GM23338 (cell line): ENCODE data around the gene CEBPE. TPM values are rescaled to one million over a fixed set of nuclear protein-coding genes. Genes with fewer than 3 reads are reported as not detected.

Experiments
- ATAC-seq: fragments of 200-7000 bp; cut with Tn5 transposase; 3 replicates; pipeline ENCODE4 v1.9.1; 2020
- DNase-seq: peaks from one replicate; pipeline ENCODE4 v3.0.0-alpha.2; 2015; ENCODE audit warnings: low spot score
- H2AFZ ChIP-seq: fragments of 200-600 bp; sonication (generic); 2 replicates; pipeline ENCODE4 v1.8.0; 2016; ENCODE audit warnings: antibody characterized with exemption, mild to moderate bottlenecking, moderate library complexity
- H3F3A ChIP-seq: fragments of 200-600 bp; sonication (generic); replicated peaks from 2 replicates; pipeline ENCODE4 v1.8.0; 2017; ENCODE audit warnings: antibody characterized with exemption, mixed run types, low read depth
- H3K27ac ChIP-seq: fragments of 200-600 bp; sonication (generic); 2 replicates; pipeline ENCODE4 v1.6.1; 2016; ENCODE audit warnings: low read depth
- H3K27me3 ChIP-seq: fragments of 200-600 bp; sonication (generic); 2 replicates; pipeline ENCODE4 v1.8.0; 2016; ENCODE audit warnings: mild to moderate bottlenecking, mixed run types, moderate library complexity; ENCODE audit not compliant: insufficient read depth
- H3K36me3 ChIP-seq: fragments of 200-600 bp; sonication (generic); 2 replicates; pipeline ENCODE4 v1.8.0; 2016; ENCODE audit warnings: mild to moderate bottlenecking; ENCODE audit not compliant: insufficient read depth
- H3K4me1 ChIP-seq: fragments of 200-600 bp; sonication (generic); 2 replicates; pipeline ENCODE4 v1.8.0; 2016; ENCODE audit warnings: mild to moderate bottlenecking, moderate library complexity; ENCODE audit not compliant: insufficient read depth
- H3K4me2 ChIP-seq: fragments of 200-600 bp; sonication (generic); 2 replicates; pipeline ENCODE4 v1.7.1; 2017; ENCODE audit warnings: mixed run types
- H3K4me3 ChIP-seq: fragments of 200-600 bp; sonication (generic); 2 replicates; pipeline ENCODE4 v1.6.1; 2016; ENCODE audit warnings: mixed run types
- H3K79me2 ChIP-seq: fragments of 200-600 bp; sonication (generic); replicated peaks from 2 replicates; pipeline ENCODE4 v1.8.0; 2017; ENCODE audit warnings: mild to moderate bottlenecking; ENCODE audit not compliant: insufficient read depth
- H3K9me2 ChIP-seq: fragments of 200-600 bp; sonication (generic); 2 replicates; pipeline ENCODE4 v1.8.0; 2017; ENCODE audit not compliant: insufficient read depth
- H4K20me1 ChIP-seq: fragments of 200-600 bp; sonication (generic); replicated peaks from 2 replicates; pipeline ENCODE4 v1.8.0; 2017; ENCODE audit warnings: mild to moderate bottlenecking; ENCODE audit not compliant: insufficient read depth
- H3K27ac Mint-ChIP-seq: 2 replicates; pipeline ENCODE4 v1.8.0; 2020; ENCODE audit warnings: inconsistent platforms, mild to moderate bottlenecking, moderate library complexity, mixed read lengths
- H3K27me3 Mint-ChIP-seq: 3 replicates; pipeline ENCODE4 v1.8.0; 2022; ENCODE audit warnings: low read depth, mild to moderate bottlenecking, moderate library complexity, mixed read lengths, inconsistent platforms; ENCODE audit not compliant: insufficient read depth, poor library complexity
- H3K36me3 Mint-ChIP-seq: 3 replicates; pipeline ENCODE4 v1.8.0; 2021; ENCODE audit warnings: low read depth, mild to moderate bottlenecking, inconsistent platforms, moderate library complexity, mixed read lengths
- H3K4me1 Mint-ChIP-seq: 3 replicates; pipeline ENCODE4 v1.8.0; 2020; ENCODE audit warnings: mild to moderate bottlenecking, inconsistent platforms, mixed read lengths
- H3K4me3 Mint-ChIP-seq: 3 replicates; pipeline ENCODE4 v1.8.0; 2021; ENCODE audit warnings: moderate library complexity, mild to moderate bottlenecking, inconsistent platforms, mixed read lengths
- H3K9me3 Mint-ChIP-seq: 3 replicates; pipeline ENCODE4 v1.8.0; 2020; ENCODE audit warnings: moderate library complexity, mild to moderate bottlenecking, inconsistent platforms, mixed read lengths
- CREB1 ChIP-seq: fragments of 250-450 bp; sonication (Bioruptor Pico); IDR thresholded peaks from 2 replicates; pipeline ENCODE4 v1.5.0; 2020; ENCODE audit warnings: low read depth, mild to moderate bottlenecking, moderate library complexity
- ETS1 ChIP-seq: IDR thresholded peaks from 2 replicates; pipeline ENCODE4 v1.6.1; 2016; ENCODE audit warnings: antibody characterized with exemption
- EZH2phosphoT487 ChIP-seq: fragments of 200-600 bp; sonication (generic); IDR thresholded peaks from one replicate; pipeline ENCODE4 v1.8.1; 2018; ENCODE audit warnings: antibody characterized with exemption; ENCODE audit not compliant: unreplicated experiment
- JUNB ChIP-seq: IDR thresholded peaks from one replicate; pipeline ENCODE4 v1.6.1; 2016; ENCODE audit warnings: antibody characterized with exemption; ENCODE audit not compliant: unreplicated experiment
- NANOG ChIP-seq: IDR thresholded peaks from 2 replicates; pipeline ENCODE4 v1.6.1; 2016; ENCODE audit warnings: antibody characterized with exemption, borderline replicate concordance
- STAT1 ChIP-seq: IDR thresholded peaks from one replicate; pipeline ENCODE4 v1.6.1; 2016; ENCODE audit warnings: antibody characterized with exemption; ENCODE audit not compliant: unreplicated experiment
- ZNF114 ChIP-seq: fragments of 250-450 bp; sonication (Bioruptor Pico); IDR thresholded peaks from 2 replicates; pipeline ENCODE4 v1.5.0; 2020; ENCODE audit warnings: mild to moderate bottlenecking, moderate library complexity
- ZNF331 ChIP-seq: fragments of 250-450 bp; sonication (Bioruptor Pico); IDR thresholded peaks from 2 replicates; pipeline ENCODE4 v1.5.0; 2020; ENCODE audit warnings: low read depth, mild to moderate bottlenecking, moderate library complexity
- polyA plus RNA-seq: library from polyadenylated mRNA; unstranded; fragments of >200 nt; fragmentation: Nextera tagmentation; extraction: Ambion mirVana; gene quantifications from 2 replicates; pipeline ENCODE4 v1.2.1, GENCODE V29; 2016
- total RNA-seq: library from RNA; depleted of rRNA; stranded (reverse); fragments of >200 nt; shearing (Covaris generic); gene quantifications from 2 replicates; pipeline ENCODE4 v1.2.3, GENCODE V29; 2014
- TF ChIP-seq, protein P1 (sequence below), 2 experiments: fragments of 200-600 bp in 1 of 2; sonication (generic) in 1 of 2; conservative IDR thresholded peaks; 2 replicates each; pipeline versions ENCODE4 v1.5.1 to v1.6.1; 2016 to 2017; ENCODE audit warnings: antibody characterized with exemption in 2 of 2, low read depth in 2 of 2, mild to moderate bottlenecking in 2 of 2, moderate library complexity in 1 of 2
- TF ChIP-seq, protein P2 (sequence below): IDR thresholded peaks from one replicate; pipeline ENCODE4 v1.6.1; 2018; ENCODE audit warnings: antibody characterized with exemption; ENCODE audit not compliant: unreplicated experiment
- TF ChIP-seq, protein P3 (sequence below): fragments of 250-450 bp; sonication (Bioruptor Pico); IDR thresholded peaks from 2 replicates; pipeline ENCODE4 v1.5.0; 2020; ENCODE audit warnings: mild to moderate bottlenecking, moderate library complexity

The CEBPE gene
- total and polyA plus RNA-seq, 2 experiments from 2014 or later = not detected

GRCh38 chr14:23136566-23137133 is 17.6 kb upstream of the CEBPE start (continued):
- no peak for TF ChIP-seq STAT1
- no peak for TF ChIP-seq ETS1
- TF ChIP-seq, protein P1, sequence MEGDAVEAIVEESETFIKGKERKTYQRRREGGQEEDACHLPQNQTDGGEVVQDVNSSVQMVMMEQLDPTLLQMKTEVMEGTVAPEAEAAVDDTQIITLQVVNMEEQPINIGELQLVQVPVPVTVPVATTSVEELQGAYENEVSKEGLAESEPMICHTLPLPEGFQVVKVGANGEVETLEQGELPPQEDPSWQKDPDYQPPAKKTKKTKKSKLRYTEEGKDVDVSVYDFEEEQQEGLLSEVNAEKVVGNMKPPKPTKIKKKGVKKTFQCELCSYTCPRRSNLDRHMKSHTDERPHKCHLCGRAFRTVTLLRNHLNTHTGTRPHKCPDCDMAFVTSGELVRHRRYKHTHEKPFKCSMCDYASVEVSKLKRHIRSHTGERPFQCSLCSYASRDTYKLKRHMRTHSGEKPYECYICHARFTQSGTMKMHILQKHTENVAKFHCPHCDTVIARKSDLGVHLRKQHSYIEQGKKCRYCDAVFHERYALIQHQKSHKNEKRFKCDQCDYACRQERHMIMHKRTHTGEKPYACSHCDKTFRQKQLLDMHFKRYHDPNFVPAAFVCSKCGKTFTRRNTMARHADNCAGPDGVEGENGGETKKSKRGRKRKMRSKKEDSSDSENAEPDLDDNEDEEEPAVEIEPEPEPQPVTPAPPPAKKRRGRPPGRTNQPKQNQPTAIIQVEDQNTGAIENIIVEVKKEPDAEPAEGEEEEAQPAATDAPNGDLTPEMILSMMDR (conservative IDR thresholded peaks at IDR 0.05; ENCODE audit: low read depth in 2 of 2) = no peak

GRCh38 chr14:23132970-23133369 is 13.9 kb upstream of the CEBPE start:
- Histone ChIP-seq H3K4me2 (no peak overlapping the region), H3K27me3 (no peaks in the 10 kb centered on the region), H3K4me3 (no peak overlapping the region), H4K20me1 (peaks cover under 1% of the 10 kb centered on the region; the same call in 1 of the 2 replicates), H3K9me2 (no peaks in the 10 kb centered on the region), H2AFZ (no peak overlapping the region), H3K36me3 (peaks cover 9% of the 10 kb centered on the region), H3K79me2 (no peaks in the 10 kb centered on the region), H3K27ac (no peak overlapping the region), H3K4me1 (no peaks in the 10 kb centered on the region), H3F3A (no peaks in the 10 kb centered on the region)
- Mint-ChIP-seq H3K27ac (no peak overlapping the region), H3K4me1 (no peaks in the 10 kb centered on the region), H3K27me3 (peaks cover 1% of the 10 kb centered on the region), H3K9me3 (no peaks in the 10 kb centered on the region), H3K36me3 (peaks cover 66% of the 10 kb centered on the region), H3K4me3 (no peak overlapping the region)
- DNase-seq (no peak), ATAC-seq (no peak)
- TF ChIP-seq EZH2phosphoT487 (no peak), NANOG (no peak), ETS1 (no peak), CREB1 (CRISPR knock-in tag) (no peak), STAT1 (no peak), ZNF331 (CRISPR knock-in tag) (no peak), JUNB (no peak), ZNF114 (CRISPR knock-in tag) (no peak)
- TF ChIP-seq, protein P2, sequence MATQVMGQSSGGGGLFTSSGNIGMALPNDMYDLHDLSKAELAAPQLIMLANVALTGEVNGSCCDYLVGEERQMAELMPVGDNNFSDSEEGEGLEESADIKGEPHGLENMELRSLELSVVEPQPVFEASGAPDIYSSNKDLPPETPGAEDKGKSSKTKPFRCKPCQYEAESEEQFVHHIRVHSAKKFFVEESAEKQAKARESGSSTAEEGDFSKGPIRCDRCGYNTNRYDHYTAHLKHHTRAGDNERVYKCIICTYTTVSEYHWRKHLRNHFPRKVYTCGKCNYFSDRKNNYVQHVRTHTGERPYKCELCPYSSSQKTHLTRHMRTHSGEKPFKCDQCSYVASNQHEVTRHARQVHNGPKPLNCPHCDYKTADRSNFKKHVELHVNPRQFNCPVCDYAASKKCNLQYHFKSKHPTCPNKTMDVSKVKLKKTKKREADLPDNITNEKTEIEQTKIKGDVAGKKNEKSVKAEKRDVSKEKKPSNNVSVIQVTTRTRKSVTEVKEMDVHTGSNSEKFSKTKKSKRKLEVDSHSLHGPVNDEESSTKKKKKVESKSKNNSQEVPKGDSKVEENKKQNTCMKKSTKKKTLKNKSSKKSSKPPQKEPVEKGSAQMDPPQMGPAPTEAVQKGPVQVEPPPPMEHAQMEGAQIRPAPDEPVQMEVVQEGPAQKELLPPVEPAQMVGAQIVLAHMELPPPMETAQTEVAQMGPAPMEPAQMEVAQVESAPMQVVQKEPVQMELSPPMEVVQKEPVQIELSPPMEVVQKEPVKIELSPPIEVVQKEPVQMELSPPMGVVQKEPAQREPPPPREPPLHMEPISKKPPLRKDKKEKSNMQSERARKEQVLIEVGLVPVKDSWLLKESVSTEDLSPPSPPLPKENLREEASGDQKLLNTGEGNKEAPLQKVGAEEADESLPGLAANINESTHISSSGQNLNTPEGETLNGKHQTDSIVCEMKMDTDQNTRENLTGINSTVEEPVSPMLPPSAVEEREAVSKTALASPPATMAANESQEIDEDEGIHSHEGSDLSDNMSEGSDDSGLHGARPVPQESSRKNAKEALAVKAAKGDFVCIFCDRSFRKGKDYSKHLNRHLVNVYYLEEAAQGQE = no peak
- TF ChIP-seq, protein P3, sequence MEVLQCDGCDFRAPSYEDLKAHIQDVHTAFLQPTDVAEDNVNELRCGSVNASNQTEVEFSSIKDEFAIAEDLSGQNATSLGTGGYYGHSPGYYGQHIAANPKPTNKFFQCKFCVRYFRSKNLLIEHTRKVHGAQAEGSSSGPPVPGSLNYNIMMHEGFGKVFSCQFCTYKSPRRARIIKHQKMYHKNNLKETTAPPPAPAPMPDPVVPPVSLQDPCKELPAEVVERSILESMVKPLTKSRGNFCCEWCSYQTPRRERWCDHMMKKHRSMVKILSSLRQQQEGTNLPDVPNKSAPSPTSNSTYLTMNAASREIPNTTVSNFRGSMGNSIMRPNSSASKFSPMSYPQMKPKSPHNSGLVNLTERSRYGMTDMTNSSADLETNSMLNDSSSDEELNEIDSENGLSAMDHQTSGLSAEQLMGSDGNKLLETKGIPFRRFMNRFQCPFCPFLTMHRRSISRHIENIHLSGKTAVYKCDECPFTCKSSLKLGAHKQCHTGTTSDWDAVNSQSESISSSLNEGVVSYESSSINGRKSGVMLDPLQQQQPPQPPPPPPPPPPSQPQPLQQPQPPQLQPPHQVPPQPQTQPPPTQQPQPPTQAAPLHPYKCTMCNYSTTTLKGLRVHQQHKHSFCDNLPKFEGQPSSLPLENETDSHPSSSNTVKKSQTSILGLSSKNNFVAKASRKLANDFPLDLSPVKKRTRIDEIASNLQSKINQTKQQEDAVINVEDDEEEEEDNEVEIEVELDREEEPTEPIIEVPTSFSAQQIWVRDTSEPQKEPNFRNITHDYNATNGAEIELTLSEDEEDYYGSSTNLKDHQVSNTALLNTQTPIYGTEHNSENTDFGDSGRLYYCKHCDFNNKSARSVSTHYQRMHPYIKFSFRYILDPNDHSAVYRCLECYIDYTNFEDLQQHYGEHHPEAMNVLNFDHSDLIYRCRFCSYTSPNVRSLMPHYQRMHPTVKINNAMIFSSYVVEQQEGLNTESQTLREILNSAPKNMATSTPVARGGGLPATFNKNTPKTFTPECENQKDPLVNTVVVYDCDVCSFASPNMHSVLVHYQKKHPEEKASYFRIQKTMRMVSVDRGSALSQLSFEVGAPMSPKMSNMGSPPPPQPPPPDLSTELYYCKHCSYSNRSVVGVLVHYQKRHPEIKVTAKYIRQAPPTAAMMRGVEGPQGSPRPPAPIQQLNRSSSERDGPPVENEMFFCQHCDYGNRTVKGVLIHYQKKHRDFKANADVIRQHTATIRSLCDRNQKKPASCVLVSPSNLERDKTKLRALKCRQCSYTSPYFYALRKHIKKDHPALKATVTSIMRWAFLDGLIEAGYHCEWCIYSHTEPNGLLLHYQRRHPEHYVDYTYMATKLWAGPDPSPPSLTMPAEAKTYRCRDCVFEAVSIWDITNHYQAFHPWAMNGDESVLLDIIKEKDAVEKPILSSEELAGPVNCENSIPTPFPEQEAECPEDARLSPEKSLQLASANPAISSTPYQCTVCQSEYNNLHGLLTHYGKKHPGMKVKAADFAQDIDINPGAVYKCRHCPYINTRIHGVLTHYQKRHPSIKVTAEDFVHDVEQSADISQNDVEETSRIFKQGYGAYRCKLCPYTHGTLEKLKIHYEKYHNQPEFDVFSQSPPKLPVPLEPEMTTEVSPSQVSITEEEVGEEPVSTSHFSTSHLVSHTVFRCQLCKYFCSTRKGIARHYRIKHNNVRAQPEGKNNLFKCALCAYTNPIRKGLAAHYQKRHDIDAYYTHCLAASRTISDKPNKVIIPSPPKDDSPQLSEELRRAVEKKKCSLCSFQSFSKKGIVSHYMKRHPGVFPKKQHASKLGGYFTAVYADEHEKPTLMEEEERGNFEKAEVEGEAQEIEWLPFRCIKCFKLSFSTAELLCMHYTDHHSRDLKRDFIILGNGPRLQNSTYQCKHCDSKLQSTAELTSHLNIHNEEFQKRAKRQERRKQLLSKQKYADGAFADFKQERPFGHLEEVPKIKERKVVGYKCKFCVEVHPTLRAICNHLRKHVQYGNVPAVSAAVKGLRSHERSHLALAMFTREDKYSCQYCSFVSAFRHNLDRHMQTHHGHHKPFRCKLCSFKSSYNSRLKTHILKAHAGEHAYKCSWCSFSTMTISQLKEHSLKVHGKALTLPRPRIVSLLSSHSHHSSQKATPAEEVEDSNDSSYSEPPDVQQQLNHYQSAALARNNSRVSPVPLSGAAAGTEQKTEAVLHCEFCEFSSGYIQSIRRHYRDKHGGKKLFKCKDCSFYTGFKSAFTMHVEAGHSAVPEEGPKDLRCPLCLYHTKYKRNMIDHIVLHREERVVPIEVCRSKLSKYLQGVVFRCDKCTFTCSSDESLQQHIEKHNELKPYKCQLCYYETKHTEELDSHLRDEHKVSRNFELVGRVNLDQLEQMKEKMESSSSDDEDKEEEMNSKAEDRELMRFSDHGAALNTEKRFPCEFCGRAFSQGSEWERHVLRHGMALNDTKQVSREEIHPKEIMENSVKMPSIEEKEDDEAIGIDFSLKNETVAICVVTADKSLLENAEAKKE = no peak
